ENCODE measurements around the gene DSG1. TPM values are rescaled to one million over a fixed set of nuclear protein-coding genes. Genes with fewer than 3 reads are reported as not detected.

DSG1 gene
- total RNA-seq, 1 experiment from 2014 or later, result 0.09 TPM

- H3K4me3 Mint-ChIP-seq, result no peak overlapping the region
- ChIA-PET CTCF (no interaction called here), POLR2A (no interaction called here)
- H3K27ac Mint-ChIP-seq, result no peak overlapping the region
- H3K27me3 Mint-ChIP-seq (ENCODE audit: low read depth), result no peaks in the 10 kb centered on the region; the same call in 1 of the 2 replicates
- H3K4me1 Mint-ChIP-seq, result peaks cover 3% of the 10 kb centered on the region
- peaks cover 43% of the 10 kb centered on the region for H3K9me3 Mint-ChIP-seq
- ATAC-seq, result no peak
- DNase-seq (ENCODE audit: low spot score), result no peak
- TF ChIP-seq GTF2I (CRISPR knock-in tag; conservative IDR thresholded peaks at IDR 0.05), result no peak
- TF ChIP-seq FOXJ3 (CRISPR knock-in tag; IDR thresholded peaks at IDR 0.05; ENCODE audit: borderline replicate concordance), result no peak
- peaks cover 30% of the 10 kb centered on the region for H3K36me3 Mint-ChIP-seq
Measured at GRCh38 chr18:31294199-31294747, 23.7 kb upstream of the DSG1 start.

- POLR2A ChIA-PET, result no interaction called here
- H3K4me3 Mint-ChIP-seq, result no peak overlapping the region
- ATAC-seq (no peak), DNase-seq (ENCODE audit: low spot score) (no peak)
- peaks cover 22% of the 10 kb centered on the region for H3K4me1 Mint-ChIP-seq
- no peak overlapping the region for H3K27ac Mint-ChIP-seq
- TF ChIP-seq FOXK1 (CRISPR knock-in tag; IDR thresholded peaks at IDR 0.05) (no peak), JUN (CRISPR knock-in tag; IDR thresholded peaks at IDR 0.05) (no peak), IRF2 (CRISPR knock-in tag; IDR thresholded peaks at IDR 0.05; ENCODE audit: borderline replicate concordance, low read depth) (no peak), SP1 (CRISPR knock-in tag; conservative IDR thresholded peaks at IDR 0.05) (no peak), ZNF396 (CRISPR knock-in tag; IDR thresholded peaks at IDR 0.05; ENCODE audit: borderline replicate concordance) (no peak), ZNF232 (CRISPR knock-in tag; IDR thresholded peaks at IDR 0.05) (no peak), AFF4 (CRISPR knock-in tag; IDR thresholded peaks at IDR 0.05; ENCODE audit: borderline replicate concordance) (no peak), NFE2L1 (CRISPR knock-in tag; IDR thresholded peaks at IDR 0.05) (no peak), ATF1 (CRISPR knock-in tag; IDR thresholded peaks at IDR 0.05) (no peak), GRHL2 (CRISPR knock-in tag; IDR thresholded peaks at IDR 0.05; ENCODE audit: insufficient replicate concordance, severe bottlenecking) (no peak), TEAD4 (CRISPR knock-in tag; IDR thresholded peaks at IDR 0.05) (no peak), ZNF416 (CRISPR knock-in tag; IDR thresholded peaks at IDR 0.05) (no peak)
- TF ChIP-seq, protein P1, sequence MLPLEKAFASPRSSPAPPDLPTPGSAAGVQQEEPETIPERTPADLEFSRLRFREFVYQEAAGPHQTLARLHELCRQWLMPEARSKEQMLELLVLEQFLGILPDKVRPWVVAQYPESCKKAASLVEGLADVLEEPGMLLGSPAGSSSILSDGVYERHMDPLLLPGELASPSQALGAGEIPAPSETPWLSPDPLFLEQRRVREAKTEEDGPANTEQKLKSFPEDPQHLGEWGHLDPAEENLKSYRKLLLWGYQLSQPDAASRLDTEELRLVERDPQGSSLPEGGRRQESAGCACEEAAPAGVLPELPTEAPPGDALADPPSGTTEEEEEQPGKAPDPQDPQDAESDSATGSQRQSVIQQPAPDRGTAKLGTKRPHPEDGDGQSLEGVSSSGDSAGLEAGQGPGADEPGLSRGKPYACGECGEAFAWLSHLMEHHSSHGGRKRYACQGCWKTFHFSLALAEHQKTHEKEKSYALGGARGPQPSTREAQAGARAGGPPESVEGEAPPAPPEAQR (CRISPR knock-in tag; IDR thresholded peaks at IDR 0.05), result no peak
- TF ChIP-seq, protein P2, sequence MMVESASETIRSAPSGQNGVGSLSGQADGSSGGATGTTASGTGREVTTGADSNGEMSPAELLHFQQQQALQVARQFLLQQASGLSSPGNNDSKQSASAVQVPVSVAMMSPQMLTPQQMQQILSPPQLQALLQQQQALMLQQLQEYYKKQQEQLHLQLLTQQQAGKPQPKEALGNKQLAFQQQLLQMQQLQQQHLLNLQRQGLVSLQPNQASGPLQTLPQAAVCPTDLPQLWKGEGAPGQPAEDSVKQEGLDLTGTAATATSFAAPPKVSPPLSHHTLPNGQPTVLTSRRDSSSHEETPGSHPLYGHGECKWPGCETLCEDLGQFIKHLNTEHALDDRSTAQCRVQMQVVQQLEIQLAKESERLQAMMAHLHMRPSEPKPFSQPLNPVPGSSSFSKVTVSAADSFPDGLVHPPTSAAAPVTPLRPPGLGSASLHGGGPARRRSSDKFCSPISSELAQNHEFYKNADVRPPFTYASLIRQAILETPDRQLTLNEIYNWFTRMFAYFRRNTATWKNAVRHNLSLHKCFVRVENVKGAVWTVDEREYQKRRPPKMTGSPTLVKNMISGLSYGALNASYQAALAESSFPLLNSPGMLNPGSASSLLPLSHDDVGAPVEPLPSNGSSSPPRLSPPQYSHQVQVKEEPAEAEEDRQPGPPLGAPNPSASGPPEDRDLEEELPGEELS (CRISPR knock-in tag; IDR thresholded peaks at IDR 0.05), result no peak
- H3K27me3 Mint-ChIP-seq (ENCODE audit: low read depth), result no peaks in the 10 kb centered on the region
- H3K9me3 Mint-ChIP-seq, result peaks cover 15% of the 10 kb centered on the region
- peaks cover under 1% of the 10 kb centered on the region for H3K36me3 Mint-ChIP-seq
- CTCF ChIA-PET, result no interaction called here
Measured at GRCh38 chr18:31297248-31297647, 20.7 kb upstream of the DSG1 start.

- ChIA-PET CTCF (no interaction called here), POLR2A (no interaction called here)
- Mint-ChIP-seq H3K27me3 (ENCODE audit: low read depth) (no peaks in the 10 kb centered on the region), H3K4me3 (no peak overlapping the region), H3K36me3 (no peaks in the 10 kb centered on the region), H3K4me1 (peaks cover 23% of the 10 kb centered on the region), H3K27ac (peak overlapping the region; percentile 76), H3K9me3 (peaks cover 7% of the 10 kb centered on the region)
- TF ChIP-seq NR2C2 (CRISPR knock-in tag; IDR thresholded peaks at IDR 0.05) (no peak), TEAD1 (CRISPR knock-in tag; IDR thresholded peaks at IDR 0.05) (peak; percentile 75; the same call in 1 of the 2 replicates)
- peak; percentile 95 for ATAC-seq
- no peak for DNase-seq (ENCODE audit: low spot score)
Measured at GRCh38 chr18:31301201-31301655, 16.7 kb upstream of the DSG1 start.
